Activated B cell treated with CpG ODN at 0.5 μM for 24 hours (primary cell): ENCODE measurements around the gene LCN12. TPM values are rescaled to one million over a fixed set of nuclear protein-coding genes. Genes with fewer than 3 reads are reported as not detected.

Experiments used
- ATAC-seq: fragments of 200-7000 bp; cut with Tn5 transposase; one replicate; pipeline ENCODE4 v1.10.0; 2021; ENCODE audit warnings: low read depth, mild to moderate bottlenecking, moderate library complexity
- CTCF ChIA-PET: fragments of 350-600 bp; sonication (Branson Sonifier 250); formaldehyde crosslinking; loops from one replicate; lab custom pipeline; 2021; ENCODE audit warnings: antibody characterized with exemption; lab: Charles Lee
- POLR2A ChIA-PET: fragments of 350-600 bp; sonication (Branson Sonifier 250); formaldehyde crosslinking; loops from one replicate; lab custom pipeline; 2021; ENCODE audit warnings: antibody characterized with exemption; lab: Charles Lee
- DNase-seq: peaks from one replicate; pipeline ENCODE4 v3.0.0; 2022
- H3K27ac Mint-ChIP-seq: one replicate; pipeline ENCODE4 v1.8.0; 2020; ENCODE audit warnings: mixed read lengths
- H3K27me3 Mint-ChIP-seq: one replicate; pipeline ENCODE4 v1.8.0; 2021; ENCODE audit warnings: mixed read lengths
- H3K36me3 Mint-ChIP-seq: one replicate; pipeline ENCODE4 v1.8.0; 2021; ENCODE audit warnings: low read depth, mixed read lengths
- H3K4me1 Mint-ChIP-seq: one replicate; pipeline ENCODE4 v1.8.0; 2021; ENCODE audit warnings: mixed read lengths
- H3K4me3 Mint-ChIP-seq: one replicate; pipeline ENCODE4 v1.8.0; 2020; ENCODE audit warnings: mild to moderate bottlenecking, mixed read lengths
- H3K9me3 Mint-ChIP-seq: one replicate; pipeline ENCODE4 v1.8.0; 2020; ENCODE audit warnings: mixed read lengths
- CTCF ChIP-seq: fragments of 200-600 bp; IDR thresholded peaks from one replicate; pipeline ENCODE4 v1.8.0; 2022; ENCODE audit warnings: antibody characterized with exemption, mild to moderate bottlenecking
- intact Hi-C: fragments of 100-400 bp; cut with micrococcal nuclease; formaldehyde crosslinking; loops from one replicate; pipeline ENCODE4 v1.15.1; 2024
- total RNA-seq: library from RNA; stranded (reverse); gene quantifications from 2 replicates; pipeline ENCODE4 v1.2.3, GENCODE V29; 2022

Gene LCN12
- total RNA-seq, 1 donor from 2014 or later: 2.4 TPM

- CTCF ChIA-PET: no interaction called here
- no peaks in the 10 kb centered on the region for H3K36me3 Mint-ChIP-seq
- POLR2A ChIA-PET: interaction anchor here (1.3 kb wide), 1 partner anchor 10 kb away, joined by 3 read pairs; the partner anchor contains the start of gene CLIC3
- H3K9me3 Mint-ChIP-seq: no peaks in the 10 kb centered on the region
- ATAC-seq (no peak), DNase-seq (no peak)
- intact Hi-C loops: no loop called here
- H3K4me1 Mint-ChIP-seq: peaks cover 2% of the 10 kb centered on the region
- no peak overlapping the region for H3K27ac Mint-ChIP-seq
- no peak for TF ChIP-seq CTCF
- no peak overlapping the region for H3K4me3 Mint-ChIP-seq
- peaks cover 31% of the 10 kb centered on the region for H3K27me3 Mint-ChIP-seq
Measured at GRCh38 chr9:136985853-136986252, 33.8 kb downstream of the LCN12 start.

- Mint-ChIP-seq H3K4me1 (peaks cover 18% of the 10 kb centered on the region), H3K36me3 (peaks cover 5% of the 10 kb centered on the region), H3K9me3 (no peaks in the 10 kb centered on the region), H3K27ac (no peak overlapping the region), H3K4me3 (no peak overlapping the region), H3K27me3 (peaks cover 17% of the 10 kb centered on the region)
- intact Hi-C loops: no loop called here
- no peak for DNase-seq
- no peak for ATAC-seq
- ChIA-PET CTCF (interaction anchor here (1.3 to 2.4 kb wide), 2 partner anchors 40 to 147 kb away, joined by 4 to 7 read pairs; partner anchors contain the start of gene AJM1), POLR2A (no interaction called here)
- TF ChIP-seq CTCF: no peak
Measured at GRCh38 chr9:136988872-136989271, 36.8 kb downstream of the LCN12 start.

DNA sequence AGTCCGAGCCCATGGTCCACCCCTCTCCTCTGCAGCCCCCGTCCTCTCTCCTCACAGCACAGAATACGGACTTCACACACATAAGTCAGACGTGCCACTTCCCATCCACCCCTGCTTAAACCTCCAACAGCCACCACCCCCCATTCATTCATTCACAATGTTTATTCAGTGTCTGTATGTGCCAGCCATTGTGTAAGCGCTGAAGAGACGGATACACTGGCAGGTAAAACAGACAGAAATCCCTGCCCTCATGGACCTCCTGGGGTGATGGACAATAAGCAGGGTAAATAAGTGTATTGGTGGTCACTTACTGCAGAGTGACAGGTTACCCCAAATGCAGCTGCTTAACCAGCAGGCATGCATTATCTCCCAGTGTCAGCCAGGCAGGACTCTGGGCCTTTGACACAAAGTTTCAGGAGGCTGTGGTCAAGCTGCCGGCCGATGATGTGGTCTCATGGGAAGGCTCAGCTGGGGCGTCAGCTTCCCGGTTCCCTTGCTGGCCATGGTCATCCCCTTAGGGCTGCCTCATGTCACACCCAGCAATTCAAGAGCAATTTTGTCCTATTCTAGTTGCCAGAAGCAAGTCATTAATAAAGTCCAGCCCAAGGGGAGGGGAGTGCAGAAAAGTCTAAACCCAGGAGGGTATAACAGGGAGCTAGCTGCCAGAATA lies 38.3 kb downstream of the LCN12 start:
- peaks cover 7% of the 10 kb centered on the region for H3K36me3 Mint-ChIP-seq
- H3K27ac Mint-ChIP-seq: peak overlapping the region; percentile 54
- TF ChIP-seq CTCF: no peak
- no peaks in the 10 kb centered on the region for H3K9me3 Mint-ChIP-seq
- DNase-seq (no peak), ATAC-seq (no peak)
- H3K27me3 Mint-ChIP-seq: peaks cover 12% of the 10 kb centered on the region
- ChIA-PET CTCF (no interaction called here), POLR2A (interaction anchor here (2.7 to 3.1 kb wide), 2 partner anchors 11 to 41 kb away, joined by 15 to 38 read pairs; no protein-coding TSS in a partner anchor)
- intact Hi-C loops: loop anchor here (5.0 kb wide), 2 partner anchors 183 to 1028 kb away; partner anchors contain the start of genes RABL6 and UBAC1
- H3K4me1 Mint-ChIP-seq: peaks cover 20% of the 10 kb centered on the region
- H3K4me3 Mint-ChIP-seq: peak overlapping the region; percentile 86

DNA sequence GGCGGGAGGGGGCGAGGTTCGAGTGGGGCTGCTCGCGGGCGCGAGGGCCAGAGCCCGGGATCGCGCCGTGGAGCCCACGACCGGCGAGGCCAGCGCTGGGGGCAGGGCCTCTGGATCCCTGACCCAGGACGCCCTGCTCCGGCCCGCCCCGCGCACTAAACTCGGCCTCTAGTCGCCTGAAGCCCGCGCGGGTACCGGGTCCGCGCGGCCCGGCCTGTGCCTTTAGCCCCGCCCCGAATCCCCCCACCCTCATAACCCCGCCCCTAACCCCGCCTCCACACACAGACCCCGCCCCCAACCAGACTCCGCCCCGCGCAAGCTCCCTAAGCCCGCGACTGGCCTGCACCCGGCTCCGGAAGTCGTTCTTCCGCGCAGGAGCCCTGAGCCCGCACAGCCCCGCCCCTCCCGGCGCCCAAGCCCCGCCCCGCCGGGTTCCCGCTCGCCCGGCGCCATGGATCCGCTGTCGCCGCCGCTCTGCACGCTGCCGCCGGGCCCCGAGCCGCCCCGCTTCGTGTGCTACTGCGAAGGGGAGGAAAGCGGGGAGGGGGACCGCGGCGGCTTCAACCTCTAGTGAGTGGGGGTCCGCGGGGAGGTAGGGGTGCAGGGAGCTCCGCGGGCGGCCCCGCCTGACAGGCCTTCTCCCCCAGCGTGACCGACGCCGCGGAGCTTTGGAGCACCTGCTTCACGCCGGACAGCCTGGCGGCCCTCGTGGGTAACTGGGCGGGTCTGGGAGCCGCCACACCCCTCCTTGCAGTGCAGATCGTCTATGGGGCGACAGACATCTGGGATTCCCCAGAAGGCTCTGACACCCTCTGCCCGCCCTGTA lies 40.1 kb downstream of the LCN12 start, which contains the start of gene PAXX:
PAXX (plus strand) TSS at position 430 of the 826 bp plus-strand sequence; CDS start at position 452, 22 bp downstream.
- peaks cover 7% of the 10 kb centered on the region for H3K36me3 Mint-ChIP-seq
- DNase-seq (peak; percentile 94), ATAC-seq (peak; percentile 91)
- H3K4me1 Mint-ChIP-seq: peaks cover 33% of the 10 kb centered on the region
- no peak for TF ChIP-seq CTCF
- H3K4me3 Mint-ChIP-seq: peak within 1 kb of the TSS; percentile 86
- peaks cover 6% of the 10 kb centered on the region for H3K27me3 Mint-ChIP-seq
- no peaks in the 10 kb centered on the region for H3K9me3 Mint-ChIP-seq
- ChIA-PET CTCF (interaction anchor here (1.0 to 2.4 kb wide), 5 partner anchors 37 to 54 kb away, joined by 3 to 8 read pairs (median 4); partner anchors contain the start of gene FUT7), POLR2A (interaction anchor here (0.6 to 3.1 kb wide), 18 partner anchors 9 to 304 kb away, joined by 3 to 38 read pairs (median 6); partner anchors contain the start of genes AJM1, FBXW5, MAN1B1 and RABL6)
- intact Hi-C loops: loop anchor here (1.0 to 5.0 kb wide), 8 partner anchors 14 to 1030 kb away; partner anchors contain the start of genes ABCA2, FBXW5, PHPT1 and RABL6
- H3K27ac Mint-ChIP-seq: peak within 1 kb of the TSS; percentile 84
